Calu3 (cell line): ENCODE data around the gene TP63. TPM values are rescaled to one million over a fixed set of nuclear protein-coding genes. Genes with fewer than 3 reads are reported as not detected.

Source experiments
- BruUV-seq: library from RNA; stranded (reverse); fragments of 400-500 nt; replicated peaks from 2 replicates; lab custom pipeline; 2021; lab: Mats Ljungman, UMichigan
- CTCF ChIA-PET: fragments of 300-600 bp; sonication (Branson Sonifier 250); formaldehyde crosslinking; loops from one replicate; lab custom pipeline; 2022; ENCODE audit warnings: antibody characterized with exemption; lab: Charles Lee
- DNase-seq: peaks from one replicate; pipeline ENCODE4 v3.0.0; 2022
- H3K27ac Mint-ChIP-seq: one replicate; pipeline ENCODE4 v1.8.0; 2022; ENCODE audit warnings: mixed read lengths; ENCODE audit not compliant: unreplicated experiment
- H3K27me3 Mint-ChIP-seq: one replicate; pipeline ENCODE4 v1.8.0; 2022; ENCODE audit warnings: mixed read lengths; ENCODE audit not compliant: unreplicated experiment
- H3K36me3 Mint-ChIP-seq: one replicate; pipeline ENCODE4 v1.8.0; 2022; ENCODE audit warnings: mild to moderate bottlenecking, moderate library complexity, mixed read lengths; ENCODE audit not compliant: insufficient read depth, unreplicated experiment
- H3K4me1 Mint-ChIP-seq: one replicate; pipeline ENCODE4 v1.8.0; 2022; ENCODE audit warnings: mild to moderate bottlenecking, low read depth, mixed read lengths; ENCODE audit not compliant: unreplicated experiment
- H3K4me3 Mint-ChIP-seq: one replicate; pipeline ENCODE4 v1.8.0; 2022; ENCODE audit warnings: mild to moderate bottlenecking, low read depth, moderate library complexity, mixed read lengths; ENCODE audit not compliant: unreplicated experiment
- H3K9me3 Mint-ChIP-seq: one replicate; pipeline ENCODE4 v1.8.0; 2022; ENCODE audit warnings: low read depth, mixed read lengths; ENCODE audit not compliant: unreplicated experiment
- intact Hi-C: fragments of 100-400 bp; cut with micrococcal nuclease; formaldehyde crosslinking; loops from one replicate; pipeline ENCODE4 v1.10.0; 2022; ENCODE audit not compliant: unreplicated experiment
- total RNA-seq: library from RNA; stranded (reverse); gene quantifications from 2 replicates; pipeline ENCODE4 v1.2.3, GENCODE V29; 2022
- TF ChIP-seq, protein P1 (sequence below): fragments of 200-600 bp; IDR thresholded peaks from one replicate; pipeline ENCODE4 v1.8.0; 2022; ENCODE audit warnings: antibody characterized with exemption; ENCODE audit not compliant: unreplicated experiment

The TP63 gene
- total RNA-seq, 1 experiment from 2014 or later, result not detected

- no peak for DNase-seq
- Mint-ChIP-seq H3K27ac (peak overlapping the region; percentile 85), H3K9me3 (no peaks in the 10 kb centered on the region), H3K4me3 (peak overlapping the region; percentile 20), H3K4me1 (peaks cover 46% of the 10 kb centered on the region), H3K36me3 (peaks cover 20% of the 10 kb centered on the region), H3K27me3 (no peaks in the 10 kb centered on the region)
- no TSS peak for BruUV-seq
- TF ChIP-seq, protein P1, sequence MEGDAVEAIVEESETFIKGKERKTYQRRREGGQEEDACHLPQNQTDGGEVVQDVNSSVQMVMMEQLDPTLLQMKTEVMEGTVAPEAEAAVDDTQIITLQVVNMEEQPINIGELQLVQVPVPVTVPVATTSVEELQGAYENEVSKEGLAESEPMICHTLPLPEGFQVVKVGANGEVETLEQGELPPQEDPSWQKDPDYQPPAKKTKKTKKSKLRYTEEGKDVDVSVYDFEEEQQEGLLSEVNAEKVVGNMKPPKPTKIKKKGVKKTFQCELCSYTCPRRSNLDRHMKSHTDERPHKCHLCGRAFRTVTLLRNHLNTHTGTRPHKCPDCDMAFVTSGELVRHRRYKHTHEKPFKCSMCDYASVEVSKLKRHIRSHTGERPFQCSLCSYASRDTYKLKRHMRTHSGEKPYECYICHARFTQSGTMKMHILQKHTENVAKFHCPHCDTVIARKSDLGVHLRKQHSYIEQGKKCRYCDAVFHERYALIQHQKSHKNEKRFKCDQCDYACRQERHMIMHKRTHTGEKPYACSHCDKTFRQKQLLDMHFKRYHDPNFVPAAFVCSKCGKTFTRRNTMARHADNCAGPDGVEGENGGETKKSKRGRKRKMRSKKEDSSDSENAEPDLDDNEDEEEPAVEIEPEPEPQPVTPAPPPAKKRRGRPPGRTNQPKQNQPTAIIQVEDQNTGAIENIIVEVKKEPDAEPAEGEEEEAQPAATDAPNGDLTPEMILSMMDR, result no peak
- CTCF ChIA-PET, result interaction anchor here (0.6 to 1.5 kb wide), 3 partner anchors 27 to 664 kb away, joined by 3 to 4 read pairs (median 3); no protein-coding TSS in a partner anchor
- intact Hi-C loops, result loop anchor here (5.0 kb wide), 1 partner anchor 294 kb away; no protein-coding TSS in a partner anchor
Measured at GRCh38 chr3:189936201-189936945, 305.2 kb downstream of the TP63 start.

DNA sequence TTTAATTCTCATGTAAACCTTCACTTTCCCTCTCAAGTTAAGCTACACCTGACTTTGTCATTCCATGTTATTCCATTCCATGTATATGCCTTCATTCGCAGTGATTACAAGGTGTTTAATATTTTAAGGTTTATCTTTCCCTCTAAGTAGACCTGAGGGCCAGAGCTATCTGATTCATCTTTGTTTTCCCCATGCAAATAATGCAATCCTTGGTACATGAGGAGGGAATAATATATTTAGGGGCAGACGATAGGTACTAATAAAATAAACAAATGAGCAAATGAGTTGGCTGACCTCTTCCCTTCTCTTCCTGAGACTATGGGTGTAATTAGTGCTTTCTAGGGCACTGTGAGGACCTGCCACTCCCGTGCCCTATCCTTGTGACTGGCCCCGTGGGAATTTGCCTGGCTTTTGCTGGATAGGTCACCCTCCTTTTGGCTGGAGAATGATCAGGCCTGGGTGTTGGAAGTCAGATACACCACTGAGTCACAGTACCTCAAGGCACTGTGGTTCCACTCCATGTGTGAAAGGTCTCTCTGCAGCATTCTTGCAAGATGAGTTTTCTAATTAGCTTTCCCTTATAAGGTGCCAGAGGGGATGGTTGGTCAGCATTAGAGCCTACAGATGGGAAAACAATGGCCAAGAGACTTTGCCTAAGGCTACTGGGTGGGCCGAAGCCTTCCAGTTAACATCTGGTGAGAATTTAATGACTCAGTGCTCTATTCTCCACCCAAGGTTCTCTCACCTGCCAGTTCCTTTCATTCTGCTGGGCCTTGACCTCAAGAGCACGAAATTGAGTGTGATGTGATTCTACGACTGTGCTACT lies 306.3 kb downstream of the TP63 start:
- BruUV-seq, result no TSS peak
- intact Hi-C loops, result loop anchor here (5.0 kb wide), 1 partner anchor 295 kb away; no protein-coding TSS in a partner anchor
- peak overlapping the region; percentile 85 for H3K27ac Mint-ChIP-seq

DNA sequence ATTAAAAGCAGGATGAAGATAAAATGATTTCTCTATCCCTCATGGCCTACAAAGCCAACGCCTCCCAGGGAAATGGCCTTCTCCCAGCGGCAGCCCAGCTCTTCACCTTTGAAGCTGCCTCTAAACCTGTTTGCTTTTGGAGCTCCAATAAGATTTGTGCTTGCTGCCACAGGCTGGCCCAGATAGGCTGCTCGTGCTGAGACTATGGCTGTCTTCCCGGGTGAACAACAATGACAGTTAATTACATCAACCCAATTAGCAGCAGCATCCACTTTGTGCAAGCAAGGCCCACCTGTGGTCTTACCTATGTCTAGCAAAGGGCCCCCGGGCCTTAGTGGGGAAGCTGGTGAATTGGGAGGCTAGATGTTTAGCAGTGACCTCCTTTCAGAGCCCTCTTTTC lies 309.9 kb downstream of the TP63 start:
- no TSS peak for BruUV-seq

More for the DNA sequence above, 306.3 kb downstream of the TP63 start:
- no peaks in the 10 kb centered on the region for H3K27me3 Mint-ChIP-seq
- peak; percentile 84 for DNase-seq
- peak overlapping the region; percentile 16 for H3K4me3 Mint-ChIP-seq
- TF ChIP-seq, protein P1, result no peak
- peaks cover 57% of the 10 kb centered on the region for H3K4me1 Mint-ChIP-seq
- no peaks in the 10 kb centered on the region for H3K9me3 Mint-ChIP-seq
- peaks cover 26% of the 10 kb centered on the region for H3K36me3 Mint-ChIP-seq
- CTCF ChIA-PET, result interaction anchor here (0.5 to 1.5 kb wide), 6 partner anchors 11 to 555 kb away, joined by 3 to 10 read pairs (median 4); no protein-coding TSS in a partner anchor

More for the DNA sequence above, 309.9 kb downstream of the TP63 start:
- Mint-ChIP-seq H3K4me1 (peaks cover 91% of the 10 kb centered on the region), H3K27me3 (no peaks in the 10 kb centered on the region), H3K36me3 (peaks cover 36% of the 10 kb centered on the region), H3K4me3 (no peak overlapping the region), H3K27ac (peak overlapping the region; percentile 88), H3K9me3 (peaks cover 2% of the 10 kb centered on the region)
- DNase-seq, result peak; percentile 34
- CTCF ChIA-PET, result interaction anchor here (0.6 to 1.2 kb wide), 6 partner anchors 20 to 673 kb away, joined by 3 to 10 read pairs (median 4); no protein-coding TSS in a partner anchor
- TF ChIP-seq, protein P1, result no peak
- intact Hi-C loops, result loop anchor here (2.0 to 10.0 kb wide), 3 partner anchors 119 to 366 kb away; no protein-coding TSS in a partner anchor
